Measurements from ENCODE around the gene CMTM4.

DNA sequence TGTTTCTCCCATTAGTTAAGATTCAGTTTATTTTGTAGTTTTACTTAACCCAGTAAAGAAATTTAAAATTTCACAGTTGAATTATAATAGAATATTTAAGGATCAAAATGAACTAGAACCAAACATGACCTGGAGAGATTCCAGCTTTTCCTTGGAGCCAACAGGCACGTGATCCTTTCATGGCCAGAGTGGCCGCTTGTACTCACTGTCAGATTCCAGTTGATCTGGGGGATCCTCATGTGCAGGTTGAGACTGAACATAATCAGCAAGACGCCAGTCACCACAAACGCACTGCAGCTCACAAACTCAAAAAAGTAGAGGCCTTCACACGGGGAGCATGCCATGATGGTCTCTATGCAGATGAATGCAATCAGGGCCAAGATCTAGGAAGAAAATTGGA lies 60.3 kb downstream of the CMTM4 start:
- TF ChIP-seq, protein P1, sequence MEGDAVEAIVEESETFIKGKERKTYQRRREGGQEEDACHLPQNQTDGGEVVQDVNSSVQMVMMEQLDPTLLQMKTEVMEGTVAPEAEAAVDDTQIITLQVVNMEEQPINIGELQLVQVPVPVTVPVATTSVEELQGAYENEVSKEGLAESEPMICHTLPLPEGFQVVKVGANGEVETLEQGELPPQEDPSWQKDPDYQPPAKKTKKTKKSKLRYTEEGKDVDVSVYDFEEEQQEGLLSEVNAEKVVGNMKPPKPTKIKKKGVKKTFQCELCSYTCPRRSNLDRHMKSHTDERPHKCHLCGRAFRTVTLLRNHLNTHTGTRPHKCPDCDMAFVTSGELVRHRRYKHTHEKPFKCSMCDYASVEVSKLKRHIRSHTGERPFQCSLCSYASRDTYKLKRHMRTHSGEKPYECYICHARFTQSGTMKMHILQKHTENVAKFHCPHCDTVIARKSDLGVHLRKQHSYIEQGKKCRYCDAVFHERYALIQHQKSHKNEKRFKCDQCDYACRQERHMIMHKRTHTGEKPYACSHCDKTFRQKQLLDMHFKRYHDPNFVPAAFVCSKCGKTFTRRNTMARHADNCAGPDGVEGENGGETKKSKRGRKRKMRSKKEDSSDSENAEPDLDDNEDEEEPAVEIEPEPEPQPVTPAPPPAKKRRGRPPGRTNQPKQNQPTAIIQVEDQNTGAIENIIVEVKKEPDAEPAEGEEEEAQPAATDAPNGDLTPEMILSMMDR (IDR thresholded peaks at IDR 0.05) = no peak
- no peak for TF ChIP-seq POLR2A (IDR thresholded peaks at IDR 0.05)
